Measurements from ENCODE around the gene P2RY12.
A peak's percentile ranks its signal among the peaks of the same experiment; 100 is the strongest.

P2RY12 gene

GRCh38 chr3:151306168-151306810 is 78.3 kb downstream of the P2RY12 start:
- TF ChIP-seq TOX (CRISPR knock-in tag; IDR thresholded peaks at IDR 0.05; ENCODE audit: borderline replicate concordance) (no peak), ZFP30 (CRISPR knock-in tag; IDR thresholded peaks at IDR 0.05) (no peak), PATZ1 (CRISPR knock-in tag; IDR thresholded peaks at IDR 0.05; ENCODE audit: borderline replicate concordance) (no peak)
- no peak for ATAC-seq

GRCh38 chr3:151305775-151306151 is 78.8 kb downstream of the P2RY12 start:
- TF ChIP-seq ZFP3 (CRISPR knock-in tag; IDR thresholded peaks at IDR 0.05) (no peak), OSR1 (CRISPR knock-in tag; IDR thresholded peaks at IDR 0.05) (no peak), CSRNP3 (CRISPR knock-in tag; IDR thresholded peaks at IDR 0.05) (no peak), ZNF565 (CRISPR knock-in tag; conservative IDR thresholded peaks at IDR 0.05; ENCODE audit: low read depth) (no peak), ARNTL (CRISPR knock-in tag; IDR thresholded peaks at IDR 0.05; ENCODE audit: borderline replicate concordance, low read depth) (no peak), RARB (CRISPR knock-in tag; IDR thresholded peaks at IDR 0.05) (no peak), SNAI2 (CRISPR knock-in tag; IDR thresholded peaks at IDR 0.05) (no peak), CREB5 (CRISPR knock-in tag; IDR thresholded peaks at IDR 0.05; ENCODE audit: low read depth) (no peak), TOX (CRISPR knock-in tag; IDR thresholded peaks at IDR 0.05; ENCODE audit: borderline replicate concordance) (no peak), ZNF8 (CRISPR knock-in tag; IDR thresholded peaks at IDR 0.05) (no peak), ZNF70 (CRISPR knock-in tag; IDR thresholded peaks at IDR 0.05) (no peak), ZC3H10 (CRISPR knock-in tag; IDR thresholded peaks at IDR 0.05) (no peak), ZFP30 (CRISPR knock-in tag; IDR thresholded peaks at IDR 0.05) (no peak), GLIS3 (CRISPR knock-in tag; IDR thresholded peaks at IDR 0.05) (no peak), PPARA (CRISPR knock-in tag; IDR thresholded peaks at IDR 0.05; ENCODE audit: borderline replicate concordance) (no peak), PATZ1 (CRISPR knock-in tag; IDR thresholded peaks at IDR 0.05; ENCODE audit: borderline replicate concordance) (no peak)
- ATAC-seq = peak; percentile 55

- ATAC-seq = peak; percentile 96
- TF ChIP-seq ZNF8 (CRISPR knock-in tag; IDR thresholded peaks at IDR 0.05) (peak; percentile 22; the same call in 1 of the 2 replicates), PATZ1 (CRISPR knock-in tag; IDR thresholded peaks at IDR 0.05; ENCODE audit: borderline replicate concordance) (peak; percentile 93; the same call in 1 of the 2 replicates), BACH2 (CRISPR knock-in tag; IDR thresholded peaks at IDR 0.05; ENCODE audit: borderline replicate concordance) (no peak), CREB5 (CRISPR knock-in tag; IDR thresholded peaks at IDR 0.05; ENCODE audit: low read depth) (peak; percentile 69), ISL1 (CRISPR knock-in tag; IDR thresholded peaks at IDR 0.05) (peak; percentile 69), CSDC2 (CRISPR knock-in tag; IDR thresholded peaks at IDR 0.05) (no peak)
Measured at GRCh38 chr3:151305060-151305774, 79.3 kb downstream of the P2RY12 start.
